ENCODE measurements around the gene MMP25.

Gene MMP25, protein sequence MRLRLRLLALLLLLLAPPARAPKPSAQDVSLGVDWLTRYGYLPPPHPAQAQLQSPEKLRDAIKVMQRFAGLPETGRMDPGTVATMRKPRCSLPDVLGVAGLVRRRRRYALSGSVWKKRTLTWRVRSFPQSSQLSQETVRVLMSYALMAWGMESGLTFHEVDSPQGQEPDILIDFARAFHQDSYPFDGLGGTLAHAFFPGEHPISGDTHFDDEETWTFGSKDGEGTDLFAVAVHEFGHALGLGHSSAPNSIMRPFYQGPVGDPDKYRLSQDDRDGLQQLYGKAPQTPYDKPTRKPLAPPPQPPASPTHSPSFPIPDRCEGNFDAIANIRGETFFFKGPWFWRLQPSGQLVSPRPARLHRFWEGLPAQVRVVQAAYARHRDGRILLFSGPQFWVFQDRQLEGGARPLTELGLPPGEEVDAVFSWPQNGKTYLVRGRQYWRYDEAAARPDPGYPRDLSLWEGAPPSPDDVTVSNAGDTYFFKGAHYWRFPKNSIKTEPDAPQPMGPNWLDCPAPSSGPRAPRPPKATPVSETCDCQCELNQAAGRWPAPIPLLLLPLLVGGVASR

DNA sequence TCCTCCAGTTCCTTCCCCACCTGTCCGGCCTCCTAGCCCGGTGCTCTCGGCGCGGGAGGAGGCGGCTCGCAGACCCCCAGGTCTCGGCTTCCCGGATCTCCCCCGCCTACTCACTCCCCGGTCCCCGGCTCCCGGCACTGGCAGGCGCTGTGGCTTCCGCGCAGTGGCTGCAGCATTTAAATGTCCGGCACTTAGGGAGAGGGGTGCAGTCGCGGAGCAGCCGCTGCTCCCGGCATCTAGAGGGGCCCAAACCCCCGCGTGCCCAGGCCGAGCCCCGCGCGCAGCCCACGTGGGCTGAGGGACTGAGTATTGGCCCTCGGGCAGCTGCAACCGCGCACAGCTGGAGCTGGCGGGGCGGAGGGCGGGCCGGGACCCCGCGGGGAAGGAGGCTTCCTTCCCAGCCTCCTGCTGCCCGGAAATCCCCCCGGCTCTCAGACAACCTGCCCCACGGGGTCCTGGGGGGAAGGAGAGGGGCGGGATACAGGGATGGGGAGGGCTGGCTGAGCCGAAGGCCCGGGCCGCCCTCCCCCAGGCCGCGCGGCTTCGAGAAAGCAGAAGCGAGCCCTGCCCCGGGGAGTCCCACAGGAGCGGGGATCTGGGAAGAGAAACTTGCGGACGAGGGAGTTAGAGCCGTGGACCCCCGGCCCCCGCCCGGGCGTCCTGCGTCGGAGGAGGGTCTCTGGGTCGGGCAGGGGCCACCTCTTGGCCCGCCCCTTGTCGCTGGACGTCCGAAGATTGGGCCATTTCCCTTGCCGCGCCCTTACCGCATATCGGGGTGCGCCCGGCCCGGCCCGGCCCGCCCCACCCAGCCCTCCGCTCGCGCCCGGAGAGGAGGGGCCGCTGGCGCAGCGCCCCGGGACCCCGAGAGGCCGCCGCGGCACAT lies at the start of gene MMP25:
Gene MMP25 (plus strand): TSS at position 804 of the 883 bp plus-strand sequence. CDS start 357 bp downstream, outside the sequence.
- DNase-seq (ENCODE audit: low spot score) = no peak

DNA sequence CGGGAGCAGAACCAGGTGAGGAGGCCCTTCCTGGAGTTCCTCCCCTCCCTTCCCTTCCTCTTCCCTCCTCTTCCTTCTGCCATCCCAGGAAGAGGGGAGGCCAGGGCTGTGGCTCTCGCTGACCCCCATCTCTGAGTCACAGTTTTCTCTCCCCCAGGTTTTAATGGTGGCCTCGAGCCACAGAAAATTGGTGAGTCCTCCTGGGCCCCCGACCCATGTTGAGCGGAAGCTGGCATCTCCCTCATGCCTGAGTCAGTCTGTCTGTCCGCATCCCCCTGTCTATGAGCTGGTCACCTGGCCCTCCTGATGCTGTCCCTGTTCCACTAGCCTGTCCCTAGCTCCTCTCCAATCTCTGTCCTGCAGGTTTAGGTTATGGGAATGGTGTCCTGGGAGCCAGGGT lies 46.4 kb upstream of the MMP25 start:
- no peak for DNase-seq (ENCODE audit: low spot score)

DNA sequence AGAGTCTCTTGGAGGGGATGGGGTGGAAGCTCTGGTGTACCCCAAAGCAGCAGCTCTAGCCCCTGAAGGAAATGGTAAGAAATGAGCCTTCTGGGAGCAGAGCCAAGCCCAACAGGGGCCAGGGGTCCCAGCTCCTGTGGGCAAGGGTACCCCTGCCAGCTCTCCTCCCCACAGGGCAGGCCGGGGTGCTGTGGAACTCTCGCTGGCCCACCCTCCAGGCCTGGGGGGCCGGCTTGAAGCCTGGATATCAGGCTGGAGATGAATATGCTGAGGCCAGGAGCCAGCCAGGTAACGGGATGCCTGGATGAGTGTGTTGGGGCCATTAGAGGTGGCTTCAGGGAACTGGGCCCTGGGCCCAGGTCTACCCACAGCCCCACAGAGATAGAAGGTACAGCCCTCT lies 45.8 kb upstream of the MMP25 start:
- no peak for DNase-seq (ENCODE audit: low spot score)

DNA sequence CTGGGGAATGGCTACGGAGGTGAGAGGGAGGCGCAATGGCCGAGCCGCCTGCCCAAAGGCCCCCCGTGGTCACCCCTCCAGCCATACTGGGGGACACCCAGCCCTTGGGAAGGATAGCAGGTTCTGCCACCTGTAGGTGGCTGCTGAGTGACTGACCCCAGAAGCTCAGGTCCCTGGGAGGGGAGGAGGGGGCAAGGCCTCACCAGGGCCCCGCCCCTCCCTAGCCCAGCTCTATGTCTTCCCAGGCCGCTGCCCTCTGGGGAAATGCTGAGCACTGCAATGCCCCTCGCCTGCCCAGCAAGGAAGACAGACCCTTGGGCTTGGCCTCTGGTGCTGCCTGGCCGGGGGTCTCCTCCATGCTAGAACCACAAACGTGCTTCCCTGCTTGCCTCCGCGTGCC lies 45.0 kb upstream of the MMP25 start:
- DNase-seq (ENCODE audit: low spot score) = no peak

DNA sequence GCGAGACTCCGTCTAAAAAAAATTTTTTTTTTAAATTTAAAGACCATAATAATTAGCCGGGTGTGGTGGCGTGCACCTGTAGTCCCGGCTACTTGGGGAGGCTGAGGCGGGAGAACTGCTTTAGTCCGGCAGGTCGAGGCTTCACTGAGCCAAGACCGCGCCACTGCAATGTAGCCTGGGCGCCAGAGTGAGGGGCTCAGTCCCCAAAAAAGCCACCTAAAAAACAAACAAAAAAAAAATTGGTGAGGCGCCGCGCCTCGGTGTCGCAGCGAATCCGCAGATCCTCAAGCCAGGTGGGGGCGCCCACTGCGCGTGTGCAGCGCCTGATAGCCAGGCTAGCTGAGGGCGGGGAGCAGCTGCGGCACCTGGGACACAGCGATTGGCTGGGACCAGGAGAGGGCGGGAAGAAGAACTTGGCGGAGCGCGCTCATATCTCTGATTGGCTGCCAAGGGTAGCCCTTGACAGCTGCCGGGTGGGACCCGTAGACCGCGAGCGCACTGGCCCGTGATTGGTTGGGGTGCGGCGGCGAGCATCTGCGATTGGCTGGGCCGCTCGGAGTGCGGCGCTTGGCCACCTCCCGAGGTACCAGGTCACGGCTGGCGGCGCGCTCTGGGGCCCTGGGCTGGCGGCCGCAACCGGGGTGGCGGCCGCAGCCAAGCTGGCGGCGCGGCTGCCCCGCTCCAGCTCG lies 42.6 kb upstream of the MMP25 start:
- DNase-seq (ENCODE audit: low spot score) = peak; percentile 98

DNA sequence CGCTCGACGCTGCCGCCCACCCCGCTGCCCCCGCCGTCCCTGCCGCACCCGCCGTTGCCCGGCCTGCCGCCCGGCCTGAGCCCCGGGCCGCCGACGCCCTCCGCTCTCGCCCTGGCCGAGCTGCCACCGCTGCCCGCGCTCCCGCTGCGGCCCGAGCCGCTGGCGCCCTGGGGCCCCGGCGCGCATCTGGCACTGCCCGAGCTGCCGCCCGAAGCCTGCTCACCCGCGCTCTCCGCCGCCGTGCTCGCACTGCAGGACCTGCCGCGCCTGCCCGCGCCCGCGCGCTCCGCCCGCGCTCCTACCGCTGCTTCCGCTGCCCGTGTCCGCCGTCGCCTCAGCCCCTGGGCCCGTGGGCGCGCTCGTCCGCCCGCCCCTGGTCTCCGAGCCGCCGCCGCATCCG lies 42.0 kb upstream of the MMP25 start:
- no peak for DNase-seq (ENCODE audit: low spot score)

DNA sequence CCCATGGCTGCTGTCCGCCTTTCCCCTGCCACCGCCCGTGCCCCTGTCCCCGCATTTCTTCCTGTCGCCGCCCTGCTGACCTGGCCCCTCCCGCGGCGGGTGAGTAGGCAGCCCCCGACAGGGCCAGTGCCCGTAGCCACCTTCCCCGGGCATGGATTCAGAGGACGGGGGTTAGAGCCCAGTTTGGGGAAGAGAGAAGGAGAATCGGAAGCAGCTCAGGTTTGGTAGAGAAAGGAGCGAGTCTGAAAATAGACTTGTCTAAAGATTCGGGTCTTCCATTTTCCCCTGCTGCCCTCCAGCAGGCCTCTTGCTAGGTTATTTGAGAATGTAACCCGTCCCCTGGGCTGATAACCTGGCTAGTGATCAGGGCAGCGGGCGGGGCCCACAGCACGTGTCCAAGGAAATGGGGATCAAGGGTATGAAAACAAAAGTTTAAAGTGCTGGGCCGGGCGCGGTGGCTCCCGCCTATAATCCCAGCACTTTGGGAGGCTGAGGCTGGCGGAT lies 41.5 kb upstream of the MMP25 start:
- DNase-seq (ENCODE audit: low spot score) = no peak

DNA sequence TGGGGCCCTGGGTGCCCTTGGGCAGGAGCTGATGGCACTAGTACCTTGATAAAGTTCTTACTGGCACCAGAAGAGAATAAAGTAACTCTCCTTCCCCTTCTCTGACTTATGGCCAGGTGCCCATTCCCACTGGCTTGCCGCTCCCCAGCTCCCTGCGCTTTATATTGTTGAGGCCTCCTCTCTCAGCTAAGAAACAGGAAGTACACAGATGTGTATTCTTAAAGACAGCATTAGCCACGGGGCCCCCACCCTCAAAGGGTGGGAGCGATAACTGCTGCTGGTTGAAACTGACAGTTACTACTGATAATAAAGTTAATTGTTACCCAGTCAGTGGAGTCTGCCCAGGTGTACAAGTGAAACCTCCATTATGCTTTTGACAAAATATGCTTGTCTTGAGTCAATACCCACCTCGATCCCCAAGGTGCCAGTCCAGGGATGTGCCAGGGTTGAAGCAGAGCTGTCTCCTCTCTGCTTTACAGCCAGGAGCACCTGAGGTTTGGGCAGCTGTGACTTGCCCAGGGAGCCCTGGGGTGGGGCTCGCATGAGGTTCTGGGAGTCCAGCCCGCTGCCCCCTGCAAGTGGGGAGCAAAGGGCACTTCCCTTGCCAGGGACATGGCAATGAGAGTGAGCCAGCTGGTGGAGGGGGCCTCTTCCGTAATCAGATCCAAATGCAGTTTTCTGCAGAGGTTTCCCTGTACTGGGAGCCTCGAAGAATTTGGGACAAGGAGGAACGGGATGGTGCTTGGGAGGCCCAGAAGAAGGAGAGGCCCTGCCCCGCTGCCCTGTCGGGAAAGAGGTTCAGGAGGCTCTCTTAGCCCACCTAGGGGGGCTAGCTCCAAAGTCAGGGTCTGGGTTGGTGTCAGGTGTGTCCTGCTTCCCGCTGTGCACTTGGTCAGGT lies 39.1 kb upstream of the MMP25 start:
- no peak for DNase-seq (ENCODE audit: low spot score)

DNA sequence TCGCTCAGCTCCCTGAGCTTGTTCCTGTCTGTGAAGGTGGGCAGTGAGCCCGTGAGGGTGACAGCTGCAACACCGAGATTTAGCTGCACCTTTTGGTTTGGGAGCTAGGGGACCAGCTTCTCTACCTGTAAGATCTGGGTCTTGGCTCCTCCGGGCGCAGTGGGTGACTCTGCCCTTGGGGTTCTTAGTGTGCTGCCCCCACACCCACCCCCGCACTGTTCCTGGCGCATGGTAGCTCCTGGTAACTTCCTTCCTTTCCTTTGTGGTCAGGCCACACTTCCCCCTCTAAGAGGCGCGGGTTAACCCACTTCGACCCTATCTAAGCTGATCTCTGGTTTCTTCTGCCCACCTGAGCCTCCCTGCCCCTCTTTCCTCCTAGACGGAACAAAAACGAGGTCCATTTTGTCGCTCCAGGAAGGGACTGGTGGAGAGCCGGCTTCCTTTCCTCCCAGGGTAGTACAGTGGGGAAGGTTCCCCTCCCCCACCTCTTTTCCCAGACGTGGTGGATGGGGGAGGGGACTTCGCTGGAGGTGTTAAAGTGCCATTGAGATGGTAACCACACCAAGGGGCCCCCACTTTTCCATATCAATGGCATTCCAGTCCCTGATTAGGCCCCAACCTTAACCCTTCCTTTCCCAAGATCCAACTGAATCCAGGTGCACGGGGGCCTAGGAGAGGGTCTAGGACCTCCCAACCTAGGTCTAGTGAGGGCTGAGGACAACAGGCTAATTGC lies 38.2 kb upstream of the MMP25 start:
- DNase-seq (ENCODE audit: low spot score) = peak; percentile 33

DNA sequence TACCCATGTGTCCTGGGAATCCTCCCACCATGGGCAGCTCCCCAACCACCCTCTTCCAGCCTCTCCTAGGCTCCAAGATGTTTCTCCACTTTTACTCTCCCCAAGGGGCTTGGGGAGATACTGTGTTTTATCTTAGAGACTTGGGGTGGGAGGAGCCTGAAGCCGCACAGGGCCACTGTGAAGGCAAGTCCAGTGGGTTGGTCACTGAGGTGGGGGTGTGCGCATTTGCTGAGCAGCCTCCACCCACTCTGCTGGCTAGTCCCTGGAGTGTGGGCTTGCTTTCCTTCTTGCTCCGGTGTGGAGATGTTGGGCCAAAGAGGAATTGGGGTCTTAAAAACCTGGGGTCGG lies 37.7 kb upstream of the MMP25 start:
- DNase-seq (ENCODE audit: low spot score) = no peak

DNA sequence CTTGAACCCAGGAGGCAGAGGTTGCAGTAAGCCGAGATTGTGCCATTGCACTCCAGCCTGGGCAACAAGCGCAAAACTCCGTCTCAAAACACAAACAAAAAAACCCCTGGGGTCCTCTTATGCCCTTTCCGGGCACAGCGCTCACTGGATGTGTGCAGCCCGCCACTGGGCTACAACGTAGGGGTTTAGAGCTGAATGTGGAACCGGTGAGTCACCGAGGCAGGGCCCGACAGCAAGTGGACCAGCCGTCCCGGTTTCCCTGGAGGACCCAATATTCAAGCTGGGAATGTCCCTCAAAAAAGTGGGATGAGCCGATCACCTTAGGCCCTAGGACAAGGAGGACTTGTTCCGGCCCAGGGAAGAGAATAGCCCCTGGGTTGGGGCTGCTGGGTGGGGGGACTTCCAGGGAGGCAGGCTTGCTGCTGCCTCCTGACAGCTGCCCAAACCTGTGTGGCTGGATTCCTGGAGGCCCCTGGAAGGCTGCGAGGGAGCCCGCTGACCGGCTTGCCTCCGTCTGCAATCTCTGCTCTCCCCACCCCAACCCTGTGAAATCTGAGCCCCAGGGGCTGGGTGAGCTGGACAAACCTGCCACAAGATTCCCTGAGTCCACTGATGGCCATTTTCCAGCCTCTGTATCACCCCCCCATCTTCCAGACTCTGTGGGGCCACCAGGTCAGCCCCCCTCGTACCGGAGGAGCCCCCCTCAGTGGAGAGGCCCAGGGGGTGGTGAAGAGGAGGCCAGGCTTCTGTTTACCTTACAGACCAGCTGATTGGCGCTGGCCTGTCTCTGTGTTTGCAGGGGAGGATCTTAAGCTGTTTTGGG lies 36.6 kb upstream of the MMP25 start:
- DNase-seq (ENCODE audit: low spot score) = no peak

DNA sequence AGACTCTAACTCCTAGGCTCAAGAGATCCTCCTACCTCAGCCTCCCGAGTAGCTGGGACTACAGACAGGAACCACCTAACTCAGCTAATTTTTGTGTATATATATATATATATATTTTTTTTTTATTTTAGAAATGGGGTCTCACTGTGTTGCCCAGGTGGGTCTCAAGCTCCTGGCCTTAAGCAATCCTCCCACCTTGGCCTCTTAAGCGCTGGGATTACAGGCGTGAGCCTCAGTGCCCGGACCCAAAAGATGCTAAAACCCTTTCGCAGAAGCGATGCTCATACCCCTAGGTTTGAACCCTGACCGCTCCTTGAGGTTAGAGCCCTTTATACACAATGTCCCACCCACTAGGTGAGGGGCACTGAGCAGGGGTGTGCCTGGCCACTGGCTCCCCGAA lies 35.9 kb upstream of the MMP25 start:
- DNase-seq (ENCODE audit: low spot score) = no peak

DNA sequence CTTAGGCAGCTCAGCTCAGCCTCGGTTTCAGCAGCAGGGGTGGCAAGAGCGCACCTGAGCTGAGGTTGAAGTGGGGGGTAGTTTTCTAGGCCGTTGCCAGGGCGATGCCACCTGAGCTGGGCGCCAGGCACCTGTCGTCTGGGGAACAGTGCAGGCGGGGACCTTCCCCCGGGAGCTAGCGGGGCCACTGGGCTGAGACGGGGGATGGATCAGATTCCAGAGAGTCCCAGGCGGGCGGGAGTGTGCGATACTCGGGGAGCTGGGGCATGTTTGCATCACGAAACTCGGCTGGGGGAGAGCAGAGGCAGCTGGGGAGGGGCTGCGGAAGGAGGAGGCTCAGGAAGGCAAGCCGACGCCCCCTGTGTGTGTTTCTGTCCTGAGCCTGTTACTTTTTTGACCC lies 34.1 kb upstream of the MMP25 start:
- DNase-seq (ENCODE audit: low spot score) = no peak

DNA sequence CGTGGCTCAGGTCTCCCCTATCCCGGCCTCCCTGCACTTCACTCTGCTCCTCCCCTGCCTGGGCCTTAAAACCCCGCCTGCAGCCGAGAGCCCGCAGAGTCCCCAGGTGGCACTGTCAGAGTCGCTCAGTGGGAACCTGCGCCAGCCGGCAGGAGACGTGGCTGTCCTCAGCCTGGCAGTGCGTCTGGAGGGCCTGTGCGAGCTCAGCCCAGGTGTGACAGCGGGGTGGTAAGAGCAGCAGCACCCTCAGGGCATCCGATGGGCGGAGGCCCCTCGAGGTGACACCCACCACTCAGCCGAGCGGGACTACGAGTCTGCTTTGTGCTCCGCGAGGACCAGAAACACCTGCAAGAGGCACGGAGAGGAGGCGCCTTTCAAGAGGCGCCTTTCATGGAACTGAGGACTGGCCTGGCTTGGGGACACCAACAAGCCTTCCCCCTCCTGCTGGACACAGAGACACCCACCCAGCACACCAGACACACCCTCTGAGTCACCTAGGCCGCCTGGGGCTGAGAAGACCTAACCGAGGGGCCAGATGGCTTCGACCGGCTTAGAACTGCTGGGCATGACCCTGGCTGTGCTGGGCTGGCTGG lies 33.4 kb upstream of the MMP25 start, which contains the start of gene CLDN9:
Gene CLDN9 (plus strand): TSS at position 96 of the 593 bp plus-strand sequence. CDS start 440 bp downstream, at position 536.
- DNase-seq (ENCODE audit: low spot score) = no peak

DNA sequence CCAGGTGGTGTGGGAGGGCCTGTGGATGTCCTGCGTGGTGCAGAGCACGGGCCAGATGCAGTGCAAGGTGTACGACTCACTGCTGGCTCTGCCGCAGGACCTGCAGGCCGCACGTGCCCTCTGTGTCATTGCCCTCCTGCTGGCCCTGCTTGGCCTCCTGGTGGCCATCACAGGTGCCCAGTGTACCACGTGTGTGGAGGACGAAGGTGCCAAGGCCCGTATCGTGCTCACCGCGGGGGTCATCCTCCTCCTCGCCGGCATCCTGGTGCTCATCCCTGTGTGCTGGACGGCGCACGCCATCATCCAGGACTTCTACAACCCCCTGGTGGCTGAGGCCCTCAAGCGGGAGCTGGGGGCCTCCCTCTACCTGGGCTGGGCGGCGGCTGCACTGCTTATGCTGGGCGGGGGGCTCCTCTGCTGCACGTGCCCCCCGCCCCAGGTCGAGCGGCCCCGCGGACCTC lies 32.8 kb upstream of the MMP25 start:
- no peak for DNase-seq (ENCODE audit: low spot score)

DNA sequence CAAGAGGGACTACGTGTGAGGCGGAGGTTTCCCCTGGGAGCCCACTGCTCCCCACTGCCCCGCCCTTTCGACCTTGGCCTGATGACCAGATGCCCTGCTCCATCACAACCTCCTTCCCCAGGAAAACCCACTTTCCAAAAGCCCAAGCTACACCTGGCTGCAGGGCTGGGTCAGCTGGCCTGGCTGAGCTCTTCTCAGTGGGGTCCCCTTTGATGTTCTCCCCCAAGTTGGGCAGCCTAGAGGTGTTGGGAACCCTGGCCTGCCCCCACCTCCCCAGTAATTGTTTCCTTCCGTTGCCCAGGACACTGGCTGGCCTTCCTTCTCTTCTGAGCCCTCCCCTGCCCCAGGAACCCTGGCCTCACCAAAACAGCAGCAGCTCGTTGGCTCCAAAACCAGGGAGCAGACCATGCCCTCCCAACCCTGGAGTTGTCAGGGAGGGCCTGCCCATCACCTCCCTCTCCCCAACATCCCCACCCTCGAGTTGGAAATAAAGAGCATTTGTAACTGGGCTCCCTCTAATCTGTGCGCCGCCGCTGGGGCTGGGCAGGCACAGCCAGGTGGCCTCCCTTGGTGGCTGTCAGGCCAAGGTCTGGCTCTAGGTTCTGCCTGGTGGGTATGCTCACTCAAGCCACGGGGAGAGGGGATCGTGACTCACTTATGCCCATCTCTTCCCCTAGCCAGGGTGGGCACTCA lies 32.2 kb upstream of the MMP25 start:
- no peak for DNase-seq (ENCODE audit: low spot score)

DNA sequence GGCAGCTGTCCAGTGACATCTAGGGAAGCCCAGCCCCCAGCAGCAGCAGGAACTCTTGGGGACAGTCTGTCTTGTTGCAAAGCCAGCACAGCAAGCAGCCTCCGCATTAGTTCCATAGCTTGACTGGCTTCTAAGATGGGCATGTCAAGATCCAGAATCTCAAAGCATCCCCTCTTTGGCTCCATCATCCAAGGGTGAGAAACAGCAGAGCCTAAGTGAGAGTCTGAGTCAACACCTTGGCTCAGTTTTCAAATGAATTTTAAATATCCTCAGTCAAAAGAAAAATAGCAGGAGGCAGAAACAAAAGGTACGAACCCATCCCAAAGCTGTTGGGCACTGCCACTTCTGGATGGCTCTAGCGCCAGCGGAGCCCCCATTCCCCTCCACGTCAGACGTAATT lies 31.4 kb upstream of the MMP25 start:
- no peak for DNase-seq (ENCODE audit: low spot score)

DNA sequence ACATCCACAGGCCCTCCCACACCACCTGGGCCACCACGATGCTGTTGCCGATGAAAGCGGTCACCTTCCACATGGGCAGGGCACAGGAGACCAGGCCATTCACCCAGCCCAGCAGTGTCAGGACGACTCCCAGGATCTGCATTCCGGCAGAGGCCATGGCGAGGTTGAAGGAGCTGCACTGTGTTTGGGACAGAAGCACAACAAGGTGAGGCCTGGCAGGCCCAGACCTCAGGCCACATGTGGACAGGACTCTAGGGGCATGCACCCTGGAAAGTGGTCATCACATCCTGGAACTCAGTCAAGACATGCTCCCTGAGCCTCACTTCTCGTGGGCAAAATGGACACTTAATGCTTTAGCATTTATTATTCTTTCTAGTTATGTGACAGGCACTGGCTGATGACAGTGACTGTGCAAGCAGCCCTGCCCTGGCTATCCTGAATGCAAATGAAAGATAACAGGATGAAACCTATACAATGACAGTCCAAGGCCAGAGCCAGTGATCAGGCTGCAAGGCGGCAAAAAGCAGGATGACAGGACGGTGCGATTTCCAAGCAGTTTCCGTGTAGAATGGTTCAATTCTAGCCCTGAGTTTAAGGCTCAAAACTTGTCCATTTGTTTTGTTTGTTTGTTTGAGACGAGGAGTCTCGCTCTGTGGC lies 30.4 kb upstream of the MMP25 start:
- no peak for DNase-seq (ENCODE audit: low spot score)

Data from globus pallidus (tissue), 1 donor.